NB4 (cell line): Measurements from ENCODE around the gene OPRD1.

Source experiments
- MYC ChIP-seq: IDR thresholded peaks from 2 replicates; pipeline ENCODE4 v1.6.1; 2011; ENCODE audit warnings: low read depth, low read length
- TF ChIP-seq, protein P1 (sequence below): IDR thresholded peaks from one replicate; pipeline ENCODE4 v1.5.1; 2012; ENCODE audit warnings: low read depth, low read length

DNA sequence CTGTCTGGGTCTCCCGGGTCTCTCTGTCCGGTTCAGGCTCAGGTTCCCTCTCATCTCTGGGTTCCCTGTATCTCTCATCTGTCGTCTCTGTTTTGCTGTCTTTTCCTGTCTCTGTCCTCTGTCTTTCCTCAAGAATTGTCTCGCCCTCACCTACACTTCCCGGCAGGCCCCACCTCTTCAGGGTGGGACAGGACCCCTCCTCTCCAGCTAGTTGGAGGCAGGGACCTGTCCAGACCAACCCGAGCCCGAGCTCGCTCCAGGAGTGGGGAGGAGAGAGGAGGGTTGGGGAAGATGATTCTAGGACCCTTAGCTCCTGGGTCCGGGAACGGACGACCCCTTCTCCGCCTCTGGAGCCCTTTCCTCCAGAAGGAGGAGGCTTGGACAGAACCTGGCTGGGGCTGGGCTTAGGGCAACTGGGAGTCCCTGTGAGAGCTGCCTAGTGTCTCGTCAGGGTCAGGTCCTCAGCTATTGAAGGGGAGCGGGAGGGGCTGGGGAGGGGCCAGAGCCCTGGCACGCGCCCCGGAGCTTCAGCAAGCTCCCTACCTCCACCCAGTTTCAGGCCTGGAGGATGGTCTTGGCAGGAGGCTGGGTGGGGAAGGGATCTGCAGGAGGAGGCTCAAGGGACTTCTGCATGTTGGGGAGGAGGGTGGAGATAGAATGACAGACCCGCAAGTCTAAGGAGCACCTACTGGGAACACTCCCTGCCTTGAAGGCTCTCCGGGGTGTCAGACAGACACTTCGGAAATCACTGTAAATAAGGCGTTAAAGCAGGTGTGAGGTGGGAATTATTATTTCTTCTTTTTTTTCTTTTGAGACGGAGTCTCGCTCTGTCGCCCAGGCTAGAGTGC is 76.1 kb downstream of the OPRD1 start:
- TF ChIP-seq, protein P1, sequence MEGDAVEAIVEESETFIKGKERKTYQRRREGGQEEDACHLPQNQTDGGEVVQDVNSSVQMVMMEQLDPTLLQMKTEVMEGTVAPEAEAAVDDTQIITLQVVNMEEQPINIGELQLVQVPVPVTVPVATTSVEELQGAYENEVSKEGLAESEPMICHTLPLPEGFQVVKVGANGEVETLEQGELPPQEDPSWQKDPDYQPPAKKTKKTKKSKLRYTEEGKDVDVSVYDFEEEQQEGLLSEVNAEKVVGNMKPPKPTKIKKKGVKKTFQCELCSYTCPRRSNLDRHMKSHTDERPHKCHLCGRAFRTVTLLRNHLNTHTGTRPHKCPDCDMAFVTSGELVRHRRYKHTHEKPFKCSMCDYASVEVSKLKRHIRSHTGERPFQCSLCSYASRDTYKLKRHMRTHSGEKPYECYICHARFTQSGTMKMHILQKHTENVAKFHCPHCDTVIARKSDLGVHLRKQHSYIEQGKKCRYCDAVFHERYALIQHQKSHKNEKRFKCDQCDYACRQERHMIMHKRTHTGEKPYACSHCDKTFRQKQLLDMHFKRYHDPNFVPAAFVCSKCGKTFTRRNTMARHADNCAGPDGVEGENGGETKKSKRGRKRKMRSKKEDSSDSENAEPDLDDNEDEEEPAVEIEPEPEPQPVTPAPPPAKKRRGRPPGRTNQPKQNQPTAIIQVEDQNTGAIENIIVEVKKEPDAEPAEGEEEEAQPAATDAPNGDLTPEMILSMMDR: no peak
- no peak for TF ChIP-seq MYC
